ENCODE data around the gene SLC16A1.
"Not testable (repeated sequence)": the region's sequence is repeated elsewhere in the genome, so short reads cannot be mapped to it uniquely, and the experiment has no call there.

The SLC16A1 gene, protein sequence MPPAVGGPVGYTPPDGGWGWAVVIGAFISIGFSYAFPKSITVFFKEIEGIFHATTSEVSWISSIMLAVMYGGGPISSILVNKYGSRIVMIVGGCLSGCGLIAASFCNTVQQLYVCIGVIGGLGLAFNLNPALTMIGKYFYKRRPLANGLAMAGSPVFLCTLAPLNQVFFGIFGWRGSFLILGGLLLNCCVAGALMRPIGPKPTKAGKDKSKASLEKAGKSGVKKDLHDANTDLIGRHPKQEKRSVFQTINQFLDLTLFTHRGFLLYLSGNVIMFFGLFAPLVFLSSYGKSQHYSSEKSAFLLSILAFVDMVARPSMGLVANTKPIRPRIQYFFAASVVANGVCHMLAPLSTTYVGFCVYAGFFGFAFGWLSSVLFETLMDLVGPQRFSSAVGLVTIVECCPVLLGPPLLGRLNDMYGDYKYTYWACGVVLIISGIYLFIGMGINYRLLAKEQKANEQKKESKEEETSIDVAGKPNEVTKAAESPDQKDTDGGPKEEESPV

DNA sequence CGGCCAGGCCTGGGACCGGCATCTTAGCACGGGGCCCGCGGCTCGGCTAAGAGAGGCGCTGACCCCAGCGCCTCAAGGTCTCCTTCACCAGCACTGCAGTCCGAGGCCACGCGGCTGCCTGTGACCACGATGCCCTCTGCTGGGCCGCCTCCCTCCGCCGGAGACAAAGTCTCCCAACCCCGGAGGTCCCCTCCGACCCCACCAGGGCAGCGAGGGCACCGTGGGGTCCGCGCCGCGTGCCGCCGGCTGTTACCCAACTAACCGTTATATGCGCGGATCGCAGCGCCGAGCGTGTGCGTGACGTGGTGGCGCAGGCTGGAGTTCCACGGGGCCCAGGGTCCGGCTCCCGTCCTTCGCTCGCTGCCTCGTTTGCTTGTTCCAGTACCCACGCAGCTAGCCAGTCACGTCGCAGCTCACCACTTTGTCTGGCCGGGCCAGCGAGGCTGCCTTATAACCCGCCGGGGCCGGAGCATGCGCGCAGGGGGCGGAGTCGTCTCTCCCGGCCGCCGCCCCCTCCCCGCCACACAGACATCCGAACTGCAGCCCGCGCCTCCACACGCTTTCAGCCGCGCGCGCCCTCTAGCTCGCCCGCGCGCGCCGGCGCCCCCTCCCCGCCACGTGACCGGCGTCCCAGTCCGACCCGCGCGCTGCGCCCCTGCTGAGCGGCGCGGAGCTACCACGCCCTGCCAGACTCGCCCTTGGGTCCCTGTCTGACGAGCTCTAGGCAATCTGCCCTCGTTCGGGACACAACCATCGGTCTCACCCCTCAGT lies at the start of gene SLC16A1:
TSS of gene SLC16A1 (minus strand) at position 424 of the 771 bp plus-strand sequence. CDS start 26,888 bp downstream, outside the sequence.
- in situ Hi-C loops (cut with HindIII; ENCODE audit: low sequenced_read_pairs): no loop called here

DNA sequence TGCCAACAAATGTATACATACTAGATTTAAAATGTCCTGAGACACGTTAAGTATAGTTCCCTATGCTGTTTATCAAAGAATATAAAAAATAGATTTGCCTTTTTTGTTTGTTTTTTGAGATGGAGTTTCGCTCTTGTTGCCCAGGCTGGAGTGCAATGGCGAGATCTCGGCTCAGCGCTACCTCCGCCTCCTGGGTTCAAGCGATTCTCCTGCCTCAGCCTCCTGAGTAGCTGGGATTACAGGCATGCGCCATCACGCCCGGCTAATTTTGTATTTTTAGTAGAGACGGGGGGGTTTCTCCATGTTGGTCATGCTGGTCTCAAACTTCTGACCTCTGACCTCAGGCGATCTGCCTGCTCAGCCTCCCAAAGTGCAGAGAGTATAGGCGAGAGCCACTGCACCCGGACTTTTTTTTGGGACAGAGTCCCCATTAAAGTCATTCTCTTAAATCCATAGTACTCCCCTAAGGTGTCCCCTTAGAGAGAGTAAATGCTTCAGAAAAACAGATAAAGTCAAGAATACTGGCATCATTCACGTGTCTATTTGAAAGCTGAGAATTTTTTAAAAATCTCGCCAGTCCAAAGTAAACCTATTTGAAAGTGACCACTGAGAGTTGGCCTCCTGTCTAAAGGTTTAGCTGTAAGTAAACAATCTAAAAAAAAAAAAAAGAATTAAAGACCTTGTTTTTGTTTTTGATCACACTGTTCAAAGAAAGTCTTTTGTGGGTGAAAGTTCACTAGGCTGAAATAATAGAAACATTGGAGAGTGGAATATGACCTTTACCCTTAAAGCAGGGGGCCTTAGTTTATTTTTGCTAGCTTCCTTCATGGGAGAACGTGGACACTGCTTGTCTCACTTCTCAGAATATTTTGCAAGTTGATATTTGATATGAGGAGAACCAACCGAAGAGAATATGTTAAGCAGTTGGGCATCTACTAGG lies 48.0 kb upstream of the SLC16A1 start:
- in situ Hi-C loops (cut with HindIII; ENCODE audit: low sequenced_read_pairs): no loop called here

DNA sequence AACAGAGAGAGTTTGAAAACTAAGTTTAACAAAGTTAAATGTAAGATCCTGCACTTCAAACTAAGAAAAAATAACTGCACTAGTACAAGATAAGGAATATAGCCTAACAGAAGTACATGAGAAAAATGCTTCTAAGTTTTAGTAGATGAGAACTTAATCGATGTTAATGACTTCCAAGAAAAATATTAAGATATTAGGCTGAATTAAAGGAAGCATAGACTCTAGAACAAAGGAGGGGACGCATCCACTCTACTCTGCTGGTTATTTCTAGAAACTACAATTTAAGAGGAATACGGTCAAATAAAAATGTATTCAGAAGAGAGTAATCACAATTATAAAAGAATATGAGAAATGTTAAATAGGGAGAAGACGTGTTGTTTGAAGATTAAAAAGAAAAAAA lies 46.3 kb upstream of the SLC16A1 start:
- in situ Hi-C loops (cut with HindIII; ENCODE audit: low sequenced_read_pairs): no loop called here

DNA sequence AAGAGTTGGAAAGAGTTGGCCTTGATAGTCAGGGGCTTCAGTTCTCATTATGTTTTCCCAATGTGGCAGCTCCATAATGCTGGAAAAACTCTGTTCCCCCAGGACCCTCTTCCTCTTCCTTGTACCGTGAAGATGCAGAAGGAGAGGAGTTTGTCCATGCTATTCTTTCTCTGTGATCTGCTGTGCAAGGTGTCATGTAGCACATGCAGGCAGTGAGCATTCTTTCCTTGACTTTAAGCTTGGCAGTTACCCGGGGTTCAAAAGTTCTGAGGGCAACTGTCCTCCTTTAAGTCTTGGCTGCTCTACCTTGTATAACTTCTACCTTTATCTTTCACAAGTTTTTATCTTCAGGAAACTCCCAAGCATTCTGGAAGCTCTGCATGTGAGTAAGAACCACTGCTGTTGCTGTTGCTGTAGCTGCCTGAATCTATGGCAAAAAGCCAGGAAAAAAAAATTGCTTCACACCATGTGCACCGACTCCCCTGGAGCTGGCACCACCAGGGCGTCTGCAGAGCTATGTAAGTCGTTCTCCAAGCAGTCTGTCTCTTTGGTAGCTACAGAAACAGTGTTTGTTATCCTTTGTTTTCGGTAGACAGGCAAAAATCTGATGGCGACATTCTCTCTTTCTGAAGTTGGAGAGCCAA lies 42.7 kb upstream of the SLC16A1 start:
- in situ Hi-C loops (cut with HindIII; ENCODE audit: low sequenced_read_pairs): no loop called here

DNA sequence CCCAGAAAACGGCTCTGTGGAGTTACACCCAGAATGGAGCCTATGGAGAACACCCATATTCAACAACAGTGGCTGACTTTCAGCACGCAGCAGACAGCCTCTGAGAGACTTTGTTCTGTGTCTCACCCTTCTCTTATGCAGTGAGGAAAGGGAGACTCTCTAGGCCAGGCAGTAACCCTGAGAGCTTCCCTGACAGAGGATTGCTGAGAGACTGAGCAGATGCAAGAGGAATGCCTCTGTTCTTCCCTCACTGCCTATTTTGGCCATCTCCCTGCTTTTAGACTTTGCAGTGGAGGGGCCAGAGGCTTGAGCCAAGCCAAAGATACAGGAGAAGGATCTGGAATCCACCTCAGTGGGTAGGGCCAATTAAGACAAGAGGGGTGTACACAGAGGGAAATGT lies 41.8 kb upstream of the SLC16A1 start:
- in situ Hi-C loops (cut with HindIII; ENCODE audit: low sequenced_read_pairs): no loop called here

DNA sequence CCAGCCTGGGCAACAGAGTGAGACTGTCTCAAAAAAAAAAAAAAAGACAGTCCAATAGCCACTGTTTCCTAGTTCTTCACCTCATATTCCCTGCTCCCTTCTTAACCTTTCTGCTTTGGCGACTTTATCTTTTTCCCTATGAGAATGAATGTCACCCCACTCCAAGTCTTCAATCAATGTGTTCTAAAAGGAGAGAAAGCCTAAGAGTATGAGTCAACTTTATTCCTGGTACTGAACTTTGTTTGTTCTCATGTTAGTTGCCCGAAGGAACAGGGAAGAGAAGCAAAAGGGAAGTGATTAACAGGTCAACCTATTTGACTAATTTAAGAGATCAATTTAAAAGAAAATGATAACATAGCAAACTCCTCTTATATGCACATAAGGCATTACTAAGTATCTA lies 39.9 kb upstream of the SLC16A1 start:
- in situ Hi-C loops (cut with HindIII; ENCODE audit: low sequenced_read_pairs): no loop called here

DNA sequence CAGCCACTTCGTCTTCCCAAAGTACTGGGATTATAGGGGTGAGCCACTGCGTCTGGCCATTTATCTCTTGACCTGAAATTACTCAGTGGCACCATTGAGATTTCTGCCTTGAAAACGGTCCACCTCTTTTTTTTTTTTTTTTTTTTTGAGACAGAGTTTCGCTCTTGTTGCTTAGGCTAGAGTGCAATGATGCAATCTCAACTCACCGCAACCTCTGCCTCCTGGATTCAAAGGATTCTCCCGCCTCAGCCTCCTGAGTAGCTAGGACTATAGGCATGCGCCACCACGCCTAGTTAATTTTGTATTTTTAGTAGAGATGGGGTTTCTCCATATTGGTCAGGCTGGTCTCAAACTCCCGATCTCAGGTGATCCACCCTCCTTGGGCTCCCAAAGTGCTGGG lies 39.0 kb upstream of the SLC16A1 start:
- in situ Hi-C loops (cut with HindIII; ENCODE audit: low sequenced_read_pairs): not testable (repeated sequence)

DNA sequence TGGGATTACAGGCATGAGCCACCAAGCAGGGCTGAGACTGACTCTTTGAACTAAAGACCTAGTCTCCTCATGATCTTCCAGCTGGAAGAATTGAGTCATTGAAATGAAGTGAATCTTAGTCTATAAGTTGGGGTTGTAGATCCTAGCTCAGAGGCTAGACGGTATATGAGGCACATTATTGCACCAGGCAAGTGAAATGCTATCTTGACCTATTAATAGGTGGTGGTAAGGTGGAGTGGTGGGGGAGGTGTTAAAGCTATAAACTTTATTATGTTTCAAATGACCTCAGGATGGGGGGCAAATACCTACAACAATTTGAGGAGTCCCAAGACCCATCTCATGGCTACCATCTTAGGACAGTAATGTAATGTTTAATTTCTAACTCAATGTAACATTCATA lies 36.8 kb upstream of the SLC16A1 start:
- in situ Hi-C loops (cut with HindIII; ENCODE audit: low sequenced_read_pairs): no loop called here

DNA sequence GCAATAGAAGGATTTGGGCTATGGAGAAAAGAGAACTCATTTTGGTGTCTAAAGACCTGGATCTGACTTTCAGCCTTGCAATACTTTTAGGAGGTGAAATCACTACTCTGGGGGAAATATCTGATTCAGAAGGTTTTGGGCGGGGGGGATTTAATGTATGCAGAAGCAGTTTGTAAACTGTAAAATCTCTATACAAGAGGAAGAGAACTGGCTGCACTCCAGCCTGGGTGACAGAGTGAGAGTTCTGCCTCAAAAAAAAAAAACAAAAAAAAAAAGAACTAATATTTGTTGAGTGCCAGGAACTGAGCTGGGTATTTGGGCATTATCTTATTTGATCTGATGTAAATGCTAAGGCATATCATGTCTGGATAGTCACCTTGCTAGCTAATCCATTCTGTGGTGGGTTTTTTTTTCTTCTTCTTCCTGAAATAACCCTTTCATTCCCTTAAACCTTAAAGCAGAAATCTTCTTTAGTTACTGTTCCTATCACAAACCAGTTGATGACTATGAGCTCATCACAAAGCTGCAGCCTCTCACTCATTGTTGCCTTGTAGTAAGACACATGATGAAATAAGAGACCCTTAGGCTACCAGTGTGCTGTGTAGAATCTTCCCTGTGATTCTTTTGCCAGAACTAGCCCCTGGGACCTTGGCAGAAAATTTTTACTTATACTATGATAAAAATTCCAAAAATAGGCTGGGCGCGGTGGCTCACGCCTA lies 35.6 kb upstream of the SLC16A1 start:
- in situ Hi-C loops (cut with HindIII; ENCODE audit: low sequenced_read_pairs): no loop called here

DNA sequence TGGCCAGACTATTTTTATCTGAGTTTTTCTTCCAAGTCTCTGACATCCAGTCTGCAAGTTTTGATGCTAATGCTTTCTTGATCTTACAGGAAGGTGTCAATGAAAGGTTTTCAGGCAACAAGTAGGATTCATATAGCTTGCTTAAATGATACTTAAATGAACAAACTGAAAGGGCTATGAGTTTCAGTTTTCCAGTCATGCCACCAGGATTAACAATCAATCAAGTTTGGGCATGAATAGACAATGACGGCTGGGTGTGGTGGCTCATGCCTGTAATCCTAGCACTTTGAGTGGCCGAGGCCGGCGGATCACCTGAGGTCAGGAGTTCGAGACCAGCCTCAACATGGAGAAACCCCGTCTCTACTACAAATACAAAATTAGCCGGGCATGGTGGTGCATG lies 34.3 kb upstream of the SLC16A1 start:
- in situ Hi-C loops (cut with HindIII; ENCODE audit: low sequenced_read_pairs): no loop called here

DNA sequence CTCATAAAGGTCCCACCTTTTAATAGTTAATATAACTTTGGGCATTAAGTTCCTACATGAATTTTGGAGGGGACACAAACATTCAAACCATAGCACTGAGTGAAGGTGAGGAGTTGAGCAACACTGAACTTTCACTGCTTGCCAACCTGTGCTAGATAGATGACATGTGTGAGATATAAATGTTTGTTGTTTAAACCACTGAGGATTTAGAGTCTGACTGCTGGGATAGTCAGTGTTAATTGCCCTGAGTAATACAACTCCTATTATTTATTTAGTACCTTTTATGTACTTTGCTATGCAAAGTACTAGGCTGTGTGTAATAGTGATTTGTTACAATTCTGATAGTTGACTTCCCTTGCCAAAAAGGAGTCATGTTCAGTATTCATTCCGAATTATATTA lies 32.4 kb upstream of the SLC16A1 start:
- in situ Hi-C loops (cut with HindIII; ENCODE audit: low sequenced_read_pairs): no loop called here

DNA sequence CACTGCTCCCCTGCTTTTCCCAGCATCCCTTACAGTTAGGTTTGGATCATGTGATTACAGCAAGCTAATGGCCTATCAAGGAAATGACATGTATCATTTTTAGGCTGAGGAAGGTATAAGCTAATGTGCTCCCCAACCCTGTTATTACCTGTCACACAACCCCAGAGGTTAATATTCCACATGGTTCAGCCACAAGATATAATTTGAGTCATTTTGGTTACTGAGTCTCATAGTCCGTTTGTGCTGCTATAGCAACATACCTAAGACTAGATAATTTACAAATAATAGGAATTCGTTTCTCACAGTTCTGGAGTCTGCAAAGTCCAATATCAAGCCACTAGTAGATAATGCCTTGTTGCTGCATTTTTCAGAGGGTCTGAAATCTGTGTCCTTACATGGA lies 29.1 kb upstream of the SLC16A1 start:
- in situ Hi-C loops (cut with HindIII; ENCODE audit: low sequenced_read_pairs): no loop called here

DNA sequence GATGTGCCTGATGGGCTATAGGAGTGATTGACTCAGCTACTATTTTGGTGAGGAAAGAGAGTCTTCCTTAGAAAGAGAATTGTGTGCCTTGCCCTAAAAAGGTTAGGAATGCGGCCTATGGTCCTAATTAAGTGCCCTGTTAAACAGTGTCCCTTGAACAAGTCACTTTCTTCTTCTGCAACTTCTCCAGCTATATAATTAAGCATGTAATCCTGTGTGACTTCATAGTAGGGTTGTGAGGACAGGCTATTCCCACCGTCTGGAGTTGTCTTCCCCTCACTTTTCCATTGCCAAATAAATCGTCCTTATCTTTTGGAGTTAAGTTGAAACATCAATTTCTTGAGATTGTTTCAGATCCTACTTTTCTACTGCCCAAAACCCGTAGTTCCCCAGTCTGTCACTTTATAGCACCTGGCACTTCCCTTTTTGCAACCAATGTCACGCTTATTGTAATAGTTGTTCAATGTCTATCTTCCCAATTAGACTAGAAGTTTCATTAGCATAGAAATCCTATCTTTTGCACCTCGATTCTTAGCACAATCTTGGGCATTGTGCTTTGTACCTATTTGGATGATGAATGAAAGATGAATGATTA lies 27.6 kb upstream of the SLC16A1 start:
- in situ Hi-C loops (cut with HindIII; ENCODE audit: low sequenced_read_pairs): no loop called here

DNA sequence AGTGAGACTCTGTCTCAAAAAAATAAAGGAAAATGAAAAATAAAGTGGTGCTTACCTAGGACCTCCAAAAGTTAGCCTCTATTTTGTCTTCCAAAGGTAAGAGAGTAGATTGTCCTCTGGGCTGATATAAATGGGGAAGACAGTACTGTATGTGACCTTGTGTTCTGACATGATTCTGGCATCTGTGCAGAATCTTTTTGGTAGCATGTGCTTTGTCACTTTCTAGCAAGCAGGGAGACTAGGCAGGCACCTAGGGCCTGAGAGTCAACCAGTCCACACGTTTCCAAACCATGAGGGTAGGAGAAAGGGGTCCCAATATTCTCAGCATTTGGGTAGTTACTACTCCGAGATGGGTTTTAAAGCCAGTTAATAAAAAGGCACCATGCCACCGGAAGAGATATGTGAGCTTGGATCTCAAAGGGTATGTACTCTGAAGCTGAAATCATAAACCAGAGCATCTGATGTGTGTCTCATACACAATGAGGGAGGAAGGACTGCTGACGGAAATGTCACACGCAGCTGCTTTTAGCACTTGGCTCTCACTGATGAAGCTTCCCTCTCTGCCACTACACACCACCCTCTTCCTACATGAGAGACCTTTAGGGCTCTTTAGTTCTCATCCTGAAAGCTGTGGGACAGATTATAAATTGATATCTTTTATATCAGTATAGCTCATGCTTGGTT lies 27.0 kb upstream of the SLC16A1 start:
- in situ Hi-C loops (cut with HindIII; ENCODE audit: low sequenced_read_pairs): no loop called here

DNA sequence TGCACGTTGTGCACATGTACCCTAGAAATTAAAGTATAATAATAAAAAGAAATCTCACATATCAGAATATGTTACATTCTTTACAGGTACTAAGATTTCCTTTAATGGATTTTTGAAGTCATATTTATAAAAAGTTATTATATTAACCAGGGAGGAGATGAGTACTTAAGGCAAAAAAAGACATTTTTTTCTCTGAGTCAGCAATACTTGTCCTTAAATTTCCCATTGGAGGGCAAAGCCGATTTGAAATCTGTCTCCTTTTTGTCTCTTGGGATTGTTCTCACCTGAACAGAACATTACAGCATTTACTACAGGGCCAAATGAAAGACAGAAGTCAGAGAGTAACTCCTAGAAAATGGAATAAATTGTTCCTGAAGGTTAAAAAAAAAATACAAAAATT lies 26.3 kb upstream of the SLC16A1 start:
- in situ Hi-C loops (cut with HindIII; ENCODE audit: low sequenced_read_pairs): no loop called here

DNA sequence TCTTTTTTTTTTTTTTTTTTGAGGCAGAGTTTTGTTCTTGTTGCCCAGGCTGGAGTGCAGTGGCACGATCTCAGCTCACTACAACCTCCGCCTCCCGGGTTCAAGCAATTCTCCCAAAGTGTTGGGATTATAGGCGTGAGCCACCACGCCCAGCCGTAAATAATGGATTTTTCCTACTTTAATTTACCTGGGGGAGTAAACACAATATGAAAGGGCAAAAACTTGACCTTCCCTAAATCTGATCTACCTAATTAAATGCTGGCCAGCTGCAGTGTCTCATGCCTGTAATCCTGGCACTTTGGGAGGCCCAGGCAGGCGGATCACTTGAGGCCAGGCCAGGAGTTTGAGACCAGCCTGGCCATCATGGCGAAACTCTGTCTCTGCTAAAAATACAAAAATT lies 25.8 kb upstream of the SLC16A1 start:
- in situ Hi-C loops (cut with HindIII; ENCODE audit: low sequenced_read_pairs): not testable (repeated sequence)

DNA sequence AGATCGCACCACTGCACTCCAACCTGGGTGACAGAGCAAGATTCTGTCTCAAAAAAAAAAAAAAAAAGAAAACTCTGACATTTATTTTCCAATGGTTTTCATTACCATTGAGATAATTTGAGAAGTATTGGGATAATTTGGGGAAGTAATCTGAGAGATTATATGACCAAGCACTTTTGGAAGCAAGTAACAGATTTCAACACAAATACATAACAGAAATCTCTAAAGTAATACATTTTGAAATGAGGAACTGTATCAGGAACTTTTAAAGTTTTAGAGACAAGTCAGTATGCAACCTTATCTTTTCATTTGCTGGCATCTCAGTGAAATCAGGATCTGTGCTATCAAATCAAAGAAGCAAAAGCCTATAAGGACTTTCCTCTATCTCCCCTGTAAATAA lies 25.4 kb upstream of the SLC16A1 start:
- in situ Hi-C loops (cut with HindIII; ENCODE audit: low sequenced_read_pairs): no loop called here

DNA sequence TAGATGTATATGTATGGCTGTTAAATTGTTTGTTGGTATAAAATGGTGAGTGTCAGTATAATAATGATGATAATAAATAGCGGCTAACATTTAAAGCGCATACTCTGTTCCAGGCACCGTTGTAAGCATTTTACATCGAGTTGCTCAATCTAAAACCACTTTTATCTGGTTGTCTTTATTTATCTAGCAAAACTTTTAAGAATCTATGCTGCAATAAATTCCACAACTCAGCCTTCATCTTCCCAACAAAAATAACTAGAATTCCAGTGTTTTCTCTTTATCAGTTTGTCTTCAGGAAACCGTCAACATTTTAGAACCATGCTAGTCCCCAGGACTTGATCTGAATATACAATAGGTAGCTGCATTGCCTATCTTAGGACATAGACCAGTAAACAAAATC lies 19.3 kb upstream of the SLC16A1 start:
- in situ Hi-C loops (cut with HindIII; ENCODE audit: low sequenced_read_pairs): no loop called here

DNA sequence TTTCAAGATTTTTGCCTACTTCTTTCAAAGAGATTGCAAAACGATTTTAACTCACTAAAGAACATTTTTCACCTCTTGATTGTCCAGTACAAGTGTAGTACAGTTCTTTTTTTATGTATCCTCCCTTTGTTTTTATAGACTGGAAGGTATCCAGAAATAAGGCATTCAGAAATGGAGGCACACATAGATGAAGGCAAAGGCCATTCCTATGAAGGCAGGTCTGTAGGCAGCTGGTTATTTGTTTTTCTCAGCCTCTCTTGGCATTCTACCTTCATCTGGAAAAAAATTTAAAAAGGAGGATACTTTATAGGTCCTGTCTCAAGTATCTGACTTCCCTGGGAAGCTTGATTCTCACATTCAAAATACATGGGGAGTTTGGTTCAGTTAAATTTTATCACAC lies 18.6 kb upstream of the SLC16A1 start:
- in situ Hi-C loops (cut with HindIII; ENCODE audit: low sequenced_read_pairs): no loop called here
